Muscle layer of colon (tissue), 2 donors: ENCODE data around the gene PTPN12.

Source experiments
- H3K27ac ChIP-seq: one replicate; pipeline ENCODE4 v1.7.0; 2013; ENCODE audit warnings: low read depth, mild to moderate bottlenecking, low read length, moderate library complexity
- H3K27me3 ChIP-seq, 2 donors: one replicate each; pipeline ENCODE4 v1.7.0; 2013; ENCODE audit warnings: low read length in 2 of 2, mild to moderate bottlenecking in 2 of 2; ENCODE audit not compliant: insufficient read depth in 2 of 2, control insufficient read depth in 1 of 2
- H3K36me3 ChIP-seq: one replicate; pipeline ENCODE4 v1.7.0; 2013; ENCODE audit warnings: mild to moderate bottlenecking, low read length; ENCODE audit not compliant: insufficient read depth
- H3K4me1 ChIP-seq: one replicate; pipeline ENCODE4 v1.7.0; 2013; ENCODE audit warnings: mild to moderate bottlenecking, low read length; ENCODE audit not compliant: insufficient read depth
- H3K4me3 ChIP-seq, 2 donors: one replicate each; pipeline ENCODE4 v1.7.0; 2013; ENCODE audit warnings: low read length in 2 of 2, low read depth in 1 of 2, mild to moderate bottlenecking in 1 of 2, moderate library complexity in 1 of 2
- H3K9ac ChIP-seq: one replicate; pipeline ENCODE4 v1.7.0; 2013; ENCODE audit warnings: low read length
- H3K9me3 ChIP-seq: one replicate; pipeline ENCODE4 v1.7.0; 2013; ENCODE audit warnings: mild to moderate bottlenecking, low read length
- donor health status: abdominal sarcoma.
- donor health status: Adenocarcinoma of cecum.

PTPN12 gene

GRCh38 chr7:77558284-77558967 is 21.3 kb downstream of the PTPN12 start:
- Histone ChIP-seq H3K4me1 (peaks cover 15% of the 10 kb centered on the region), H3K27me3 (no peaks in the 10 kb centered on the region), H3K27ac (no peak overlapping the region), H3K36me3 (no peaks in the 10 kb centered on the region), H3K9me3 (no peaks in the 10 kb centered on the region), H3K4me3 (no peak overlapping the region), H3K9ac (no peak overlapping the region)

GRCh38 chr7:77561352-77561751 is 24.3 kb downstream of the PTPN12 start:
- Histone ChIP-seq H3K4me1 (peaks cover 19% of the 10 kb centered on the region), H3K27me3 (no peaks in the 10 kb centered on the region), H3K36me3 (no peaks in the 10 kb centered on the region), H3K9me3 (no peaks in the 10 kb centered on the region), H3K27ac (no peak overlapping the region), H3K4me3 (no peak overlapping the region), H3K9ac (no peak overlapping the region)

GRCh38 chr7:77563275-77563674 is 26.2 kb downstream of the PTPN12 start:
- no peaks in the 10 kb centered on the region for H3K9me3 ChIP-seq
- H3K4me1 ChIP-seq = peaks cover 19% of the 10 kb centered on the region
- H3K4me3 ChIP-seq = no peak overlapping the region
- no peaks in the 10 kb centered on the region for H3K27me3 ChIP-seq
- no peak overlapping the region for H3K9ac ChIP-seq
- H3K27ac ChIP-seq = no peak overlapping the region
- no peaks in the 10 kb centered on the region for H3K36me3 ChIP-seq

- no peaks in the 10 kb centered on the region for H3K27me3 ChIP-seq
- peaks cover 14% of the 10 kb centered on the region for H3K4me1 ChIP-seq
- no peaks in the 10 kb centered on the region for H3K36me3 ChIP-seq
- no peak overlapping the region for H3K4me3 ChIP-seq
- no peaks in the 10 kb centered on the region for H3K9me3 ChIP-seq
- no peak overlapping the region for H3K9ac ChIP-seq
- H3K27ac ChIP-seq = no peak overlapping the region
Observed at GRCh38 chr7:77565917-77566316, 28.8 kb downstream of the PTPN12 start.

- no peaks in the 10 kb centered on the region for H3K27me3 ChIP-seq
- no peak overlapping the region for H3K4me3 ChIP-seq
- H3K9me3 ChIP-seq = no peaks in the 10 kb centered on the region
- peaks cover 9% of the 10 kb centered on the region for H3K4me1 ChIP-seq
- H3K36me3 ChIP-seq = no peaks in the 10 kb centered on the region
- no peak overlapping the region for H3K9ac ChIP-seq
- no peak overlapping the region for H3K27ac ChIP-seq
Observed at GRCh38 chr7:77566421-77566820, 29.3 kb downstream of the PTPN12 start.

- Histone ChIP-seq H3K4me3 (no peak overlapping the region), H3K27me3 (no peaks in the 10 kb centered on the region), H3K4me1 (no peaks in the 10 kb centered on the region), H3K36me3 (peaks cover 12% of the 10 kb centered on the region), H3K9ac (no peak overlapping the region), H3K27ac (no peak overlapping the region), H3K9me3 (no peaks in the 10 kb centered on the region)
Observed at GRCh38 chr7:77569514-77570232, 32.6 kb downstream of the PTPN12 start.

GRCh38 chr7:77570330-77571011 is 33.4 kb downstream of the PTPN12 start:
- Histone ChIP-seq H3K27ac (no peak overlapping the region), H3K9me3 (no peaks in the 10 kb centered on the region), H3K27me3 (no peaks in the 10 kb centered on the region), H3K36me3 (peaks cover 12% of the 10 kb centered on the region), H3K4me3 (no peak overlapping the region), H3K4me1 (no peaks in the 10 kb centered on the region), H3K9ac (no peak overlapping the region)

- no peak overlapping the region for H3K27ac ChIP-seq
- H3K36me3 ChIP-seq = peaks cover 12% of the 10 kb centered on the region
- H3K4me3 ChIP-seq = no peak overlapping the region
- H3K9me3 ChIP-seq = no peaks in the 10 kb centered on the region
- H3K27me3 ChIP-seq = no peaks in the 10 kb centered on the region
- no peak overlapping the region for H3K9ac ChIP-seq
- no peaks in the 10 kb centered on the region for H3K4me1 ChIP-seq
Observed at GRCh38 chr7:77571801-77572200, 34.7 kb downstream of the PTPN12 start.

- no peak overlapping the region for H3K9ac ChIP-seq
- H3K9me3 ChIP-seq = no peaks in the 10 kb centered on the region
- H3K4me1 ChIP-seq = no peaks in the 10 kb centered on the region
- H3K27ac ChIP-seq = no peak overlapping the region
- H3K4me3 ChIP-seq = no peak overlapping the region
- H3K27me3 ChIP-seq = no peaks in the 10 kb centered on the region
- peaks cover 12% of the 10 kb centered on the region for H3K36me3 ChIP-seq
Observed at GRCh38 chr7:77575187-77575586, 38.1 kb downstream of the PTPN12 start.

- Histone ChIP-seq H3K4me3 (no peak overlapping the region), H3K27me3 (no peaks in the 10 kb centered on the region), H3K4me1 (no peaks in the 10 kb centered on the region), H3K9me3 (no peaks in the 10 kb centered on the region), H3K27ac (no peak overlapping the region), H3K36me3 (peaks cover 12% of the 10 kb centered on the region), H3K9ac (no peak overlapping the region)
Observed at GRCh38 chr7:77576856-77577255, 39.8 kb downstream of the PTPN12 start.

GRCh38 chr7:77579797-77580196 is 42.7 kb downstream of the PTPN12 start:
- no peak overlapping the region for H3K9ac ChIP-seq
- H3K27ac ChIP-seq = no peak overlapping the region
- H3K4me3 ChIP-seq = no peak overlapping the region
- no peaks in the 10 kb centered on the region for H3K36me3 ChIP-seq
- no peaks in the 10 kb centered on the region for H3K9me3 ChIP-seq
- no peaks in the 10 kb centered on the region for H3K27me3 ChIP-seq
- H3K4me1 ChIP-seq = no peaks in the 10 kb centered on the region
